Measurements from ENCODE around the gene SYNE4.

Gene SYNE4

GRCh38 chr19:36040495-36040894, 31.9 kb upstream of the SYNE4 start:
- DNase-seq, result no peak
- no peak for TF ChIP-seq CTCF (IDR thresholded peaks at IDR 0.05)
- no peak overlapping the region for H3K4me3 Mint-ChIP-seq
- H3K27me3 Mint-ChIP-seq (ENCODE audit: low read depth, poor library complexity), result peaks cover 3% of the 10 kb centered on the region
- H3K27ac Mint-ChIP-seq, result peak overlapping the region; percentile 86
- H3K9me3 Mint-ChIP-seq, result no peaks in the 10 kb centered on the region
- peaks cover 33% of the 10 kb centered on the region for H3K4me1 Mint-ChIP-seq
- H3K36me3 Mint-ChIP-seq (ENCODE audit: low read depth), result peaks cover 14% of the 10 kb centered on the region

GRCh38 chr19:36032251-36033104, 23.9 kb upstream of the SYNE4 start, which contains the start of gene CLIP3:
Gene CLIP3 (minus strand): TSS chr19:36032873. CDS start chr19:36032357, 516 bp downstream.
- H3K36me3 Mint-ChIP-seq (ENCODE audit: low read depth), result peaks cover 31% of the 10 kb centered on the region
- no peak for TF ChIP-seq CTCF (IDR thresholded peaks at IDR 0.05)
- H3K4me3 Mint-ChIP-seq, result peak within 1 kb of the TSS; percentile 88
- peak; percentile 85 for DNase-seq
- no peaks in the 10 kb centered on the region for H3K9me3 Mint-ChIP-seq
- H3K27me3 Mint-ChIP-seq (ENCODE audit: low read depth, poor library complexity), result no peaks in the 10 kb centered on the region
- H3K27ac Mint-ChIP-seq, result no peak within 1 kb of the TSS
- peaks cover 48% of the 10 kb centered on the region for H3K4me1 Mint-ChIP-seq

GRCh38 chr19:36031308-36031707, 22.7 kb upstream of the SYNE4 start:
- Mint-ChIP-seq H3K27me3 (ENCODE audit: low read depth, poor library complexity) (no peaks in the 10 kb centered on the region), H3K4me3 (peak overlapping the region; percentile 88), H3K4me1 (peaks cover 42% of the 10 kb centered on the region), H3K36me3 (ENCODE audit: low read depth) (peaks cover 33% of the 10 kb centered on the region), H3K27ac (peak overlapping the region; percentile 28), H3K9me3 (no peaks in the 10 kb centered on the region)
- no peak for DNase-seq
- TF ChIP-seq CTCF (IDR thresholded peaks at IDR 0.05), result no peak

GRCh38 chr19:36030264-36031148, 21.9 kb upstream of the SYNE4 start:
- no peak overlapping the region for H3K4me3 Mint-ChIP-seq
- H3K36me3 Mint-ChIP-seq (ENCODE audit: low read depth), result peaks cover 38% of the 10 kb centered on the region
- TF ChIP-seq CTCF (IDR thresholded peaks at IDR 0.05), result no peak

GRCh38 chr19:36028313-36029041, 19.9 kb upstream of the SYNE4 start:
- Mint-ChIP-seq H3K27ac (peak overlapping the region; percentile 88), H3K9me3 (no peaks in the 10 kb centered on the region), H3K4me3 (no peak overlapping the region), H3K27me3 (ENCODE audit: low read depth, poor library complexity) (no peaks in the 10 kb centered on the region), H3K36me3 (ENCODE audit: low read depth) (peaks cover 46% of the 10 kb centered on the region), H3K4me1 (peaks cover 29% of the 10 kb centered on the region)
- DNase-seq, result no peak
- TF ChIP-seq CTCF (IDR thresholded peaks at IDR 0.05), result no peak

More at GRCh38 chr19:36030264-36031148, 21.9 kb upstream of the SYNE4 start:
- Mint-ChIP-seq H3K27me3 (ENCODE audit: low read depth, poor library complexity) (no peaks in the 10 kb centered on the region), H3K9me3 (no peaks in the 10 kb centered on the region), H3K27ac (no peak overlapping the region), H3K4me1 (peaks cover 41% of the 10 kb centered on the region)
- DNase-seq, result no peak
